Cardiac muscle cell (in vitro differentiated cells and primary cell): ENCODE data around the gene NCCRP1. TPM values are rescaled to one million over a fixed set of nuclear protein-coding genes. Genes with fewer than 3 reads are reported as not detected.

Source experiments
- DNase-seq, 2 donors: peaks; one replicate each; pipeline versions ENCODE4 v3.0.0 to v3.0.0-alpha.2; 2010 to 2017; ENCODE audit warnings: low read depth in 1 of 2, low spot score in 1 of 2
- H3K27ac ChIP-seq: fragments of 200-600 bp; sonication (generic); 2 replicates; pipeline ENCODE4 v1.5.1; 2016
- H3K27me3 ChIP-seq: fragments of 200-600 bp; sonication (generic); 2 replicates; pipeline ENCODE4 v1.6.0; 2016; ENCODE audit warnings: control low read depth
- H3K36me3 ChIP-seq: fragments of 200-600 bp; sonication (generic); 2 replicates; pipeline ENCODE4 v1.5.1; 2016; ENCODE audit warnings: control low read depth
- H3K4me1 ChIP-seq: fragments of 200-600 bp; sonication (generic); 2 replicates; pipeline ENCODE4 v1.8.1; 2017; ENCODE audit warnings: low read depth, mild to moderate bottlenecking, mixed run types
- H3K4me3 ChIP-seq: fragments of 200-600 bp; sonication (generic); 2 replicates; pipeline ENCODE4 v1.5.1; 2016; ENCODE audit warnings: mild to moderate bottlenecking
- H3K9me3 ChIP-seq: fragments of 200-600 bp; sonication (generic); 2 replicates; pipeline ENCODE4 v1.5.1; 2017; ENCODE audit warnings: low read depth, mild to moderate bottlenecking, control low read depth
- polyA plus RNA-seq: library from polyadenylated mRNA; unstranded; fragments of >200 nt; fragmentation: Nextera tagmentation; extraction: Ambion mirVana; gene quantifications from 2 replicates; pipeline ENCODE4 v1.2.1, GENCODE V29; 2016
- total RNA-seq: library from RNA; depleted of rRNA; stranded (reverse); fragments of >200 nt; gene quantifications from 2 replicates; pipeline ENCODE4 v1.2.3, GENCODE V29; 2016
- TF ChIP-seq, protein P1 (sequence below): IDR thresholded peaks from 2 replicates; pipeline ENCODE4 v1.5.1; 2012; ENCODE audit warnings: low read depth, mild to moderate bottlenecking, low read length

Gene NCCRP1
- total and polyA plus RNA-seq, 2 experiments from 2014 or later: 10.0 to 16.1 TPM

DNA sequence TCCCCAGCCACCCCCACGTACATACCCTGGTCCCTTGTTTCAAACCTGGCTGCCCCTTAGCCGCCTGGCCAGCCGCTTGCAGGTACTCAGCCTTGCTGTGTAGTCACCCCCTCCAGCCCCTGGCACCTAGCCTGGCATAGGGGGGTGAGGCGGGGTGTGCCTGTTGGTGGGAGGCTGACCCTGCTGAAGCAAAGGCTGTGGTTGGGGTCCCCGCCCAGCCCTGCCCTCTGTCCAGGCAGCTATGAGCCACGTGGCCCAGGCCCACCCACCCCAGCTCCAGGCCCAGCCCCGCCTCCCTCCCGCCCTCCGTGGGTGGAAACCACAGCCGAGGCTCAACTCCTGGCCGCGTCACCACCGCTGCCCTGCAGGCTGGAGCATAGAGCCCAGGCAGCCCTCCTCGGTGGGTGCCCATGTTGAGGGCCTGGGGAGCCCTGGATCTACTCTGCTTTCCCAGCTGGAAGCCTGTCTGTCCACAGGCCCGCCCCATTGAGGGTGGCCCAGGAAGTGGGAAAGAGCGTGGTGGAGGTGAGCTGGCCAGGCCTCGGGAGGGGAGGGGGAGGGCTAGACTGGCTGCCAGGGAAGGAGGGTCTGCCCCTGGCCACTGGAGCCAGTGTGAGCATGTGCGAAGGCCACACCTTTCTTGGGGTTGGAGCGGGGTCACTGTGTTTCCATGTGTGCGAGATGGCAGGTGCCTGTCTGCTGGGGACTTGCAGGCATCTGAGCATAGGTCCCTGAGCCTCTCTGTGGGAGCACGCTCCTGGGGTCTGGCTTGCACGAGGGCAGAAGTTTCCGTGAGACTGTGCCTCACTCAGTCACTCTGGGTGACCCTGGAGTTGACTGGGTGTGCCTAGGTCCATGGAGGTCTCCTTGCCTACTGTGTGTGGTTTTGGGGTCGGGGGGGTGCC is 40.2 kb upstream of the NCCRP1 start:
- TF ChIP-seq, protein P1, sequence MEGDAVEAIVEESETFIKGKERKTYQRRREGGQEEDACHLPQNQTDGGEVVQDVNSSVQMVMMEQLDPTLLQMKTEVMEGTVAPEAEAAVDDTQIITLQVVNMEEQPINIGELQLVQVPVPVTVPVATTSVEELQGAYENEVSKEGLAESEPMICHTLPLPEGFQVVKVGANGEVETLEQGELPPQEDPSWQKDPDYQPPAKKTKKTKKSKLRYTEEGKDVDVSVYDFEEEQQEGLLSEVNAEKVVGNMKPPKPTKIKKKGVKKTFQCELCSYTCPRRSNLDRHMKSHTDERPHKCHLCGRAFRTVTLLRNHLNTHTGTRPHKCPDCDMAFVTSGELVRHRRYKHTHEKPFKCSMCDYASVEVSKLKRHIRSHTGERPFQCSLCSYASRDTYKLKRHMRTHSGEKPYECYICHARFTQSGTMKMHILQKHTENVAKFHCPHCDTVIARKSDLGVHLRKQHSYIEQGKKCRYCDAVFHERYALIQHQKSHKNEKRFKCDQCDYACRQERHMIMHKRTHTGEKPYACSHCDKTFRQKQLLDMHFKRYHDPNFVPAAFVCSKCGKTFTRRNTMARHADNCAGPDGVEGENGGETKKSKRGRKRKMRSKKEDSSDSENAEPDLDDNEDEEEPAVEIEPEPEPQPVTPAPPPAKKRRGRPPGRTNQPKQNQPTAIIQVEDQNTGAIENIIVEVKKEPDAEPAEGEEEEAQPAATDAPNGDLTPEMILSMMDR: no peak
- peaks cover 17% of the 10 kb centered on the region for H3K4me1 ChIP-seq
- H3K9me3 ChIP-seq: no peaks in the 10 kb centered on the region
- peak in 1 of 2 donors; percentile 32 for DNase-seq
- H3K36me3 ChIP-seq: no peaks in the 10 kb centered on the region
- peak overlapping the region; percentile 68 for H3K27ac ChIP-seq
- H3K27me3 ChIP-seq: no peaks in the 10 kb centered on the region
- H3K4me3 ChIP-seq: no peak overlapping the region

- Histone ChIP-seq H3K4me1 (peaks cover 17% of the 10 kb centered on the region), H3K27ac (peak overlapping the region; percentile 68), H3K27me3 (no peaks in the 10 kb centered on the region), H3K36me3 (no peaks in the 10 kb centered on the region), H3K9me3 (no peaks in the 10 kb centered on the region), H3K4me3 (no peak overlapping the region)
- no peak for DNase-seq
- TF ChIP-seq, protein P1: no peak
These were observed 39.3 kb upstream of the NCCRP1 start for GRCh38 chr19:39157275-39157996.

GRCh38 chr19:39157997-39158389 is 38.8 kb upstream of the NCCRP1 start:
- DNase-seq: no peak
- Histone ChIP-seq H3K4me1 (peaks cover 17% of the 10 kb centered on the region), H3K27me3 (no peaks in the 10 kb centered on the region), H3K4me3 (no peak overlapping the region), H3K36me3 (no peaks in the 10 kb centered on the region), H3K27ac (no peak overlapping the region), H3K9me3 (no peaks in the 10 kb centered on the region)
- TF ChIP-seq, protein P1: no peak

DNA sequence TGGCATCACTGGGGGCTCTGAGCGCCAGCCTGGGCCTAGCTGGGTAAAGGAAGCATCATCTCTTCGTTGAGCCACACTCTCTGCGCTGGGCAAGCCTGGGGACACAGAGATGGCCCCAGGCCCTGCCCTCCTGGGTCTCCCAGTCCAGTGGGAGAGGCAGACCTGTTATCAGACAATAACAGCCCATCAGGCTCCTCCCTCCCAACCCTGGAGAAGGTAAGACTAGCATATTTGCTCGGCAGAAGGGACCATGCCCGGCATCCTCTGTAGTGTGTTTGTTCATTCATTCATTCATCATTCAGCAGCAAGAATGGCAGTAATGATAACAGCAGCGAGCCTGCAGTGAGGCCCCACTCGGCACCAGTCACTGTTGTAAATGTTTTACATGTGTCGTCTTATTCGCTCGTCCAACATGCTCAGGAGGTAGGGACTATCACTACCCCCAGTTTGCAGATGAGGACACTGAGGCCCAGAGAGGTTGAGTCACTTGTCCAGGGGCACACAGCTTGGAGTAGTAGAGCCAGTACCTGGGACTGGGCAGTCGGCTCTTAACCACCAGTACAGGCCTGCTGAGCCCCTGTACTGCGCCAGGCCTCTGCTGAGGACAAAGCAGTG is 38.0 kb upstream of the NCCRP1 start:
- Histone ChIP-seq H3K27me3 (no peaks in the 10 kb centered on the region), H3K36me3 (no peaks in the 10 kb centered on the region), H3K4me1 (peaks cover 17% of the 10 kb centered on the region), H3K27ac (no peak overlapping the region), H3K4me3 (no peak overlapping the region), H3K9me3 (no peaks in the 10 kb centered on the region)
- TF ChIP-seq, protein P1: no peak
- DNase-seq: no peak

- no peaks in the 10 kb centered on the region for H3K36me3 ChIP-seq
- no peaks in the 10 kb centered on the region for H3K27me3 ChIP-seq
- H3K9me3 ChIP-seq: no peaks in the 10 kb centered on the region
- H3K4me3 ChIP-seq: no peak overlapping the region
- H3K27ac ChIP-seq: no peak overlapping the region
- DNase-seq: peak in 1 of 2 donors; percentile 84
- TF ChIP-seq, protein P1: no peak
- H3K4me1 ChIP-seq: peaks cover 14% of the 10 kb centered on the region
These were observed 36.3 kb upstream of the NCCRP1 start for GRCh38 chr19:39160523-39160861.
